ENCODE measurements around the gene MAZ.

MAZ gene

GRCh38 chr16:29857133-29857760 is 50.9 kb downstream of the MAZ start:
- TF ChIP-seq CTCF (IDR thresholded peaks at IDR 0.05), result no peak

GRCh38 chr16:29858149-29858849 is 52.0 kb downstream of the MAZ start:
- TF ChIP-seq CTCF (IDR thresholded peaks at IDR 0.05), result no peak

GRCh38 chr16:29858974-29859373 is 52.6 kb downstream of the MAZ start:
- TF ChIP-seq CTCF (IDR thresholded peaks at IDR 0.05), result no peak

GRCh38 chr16:29860218-29860617 is 53.9 kb downstream of the MAZ start:
- TF ChIP-seq CTCF (IDR thresholded peaks at IDR 0.05), result no peak

Measured in LNCAP (cell line).